Spleen (tissue), 7 donors: ENCODE measurements around the gene UGT1A9.

ENCODE experiments used
- POLR2A ChIP-seq, 3 donors: fragments of 450-650 bp; IDR thresholded peaks; one replicate each; pipeline ENCODE4 v1.5.1; 2017; ENCODE audit warnings: antibody characterized with exemption in 3 of 3, mild to moderate bottlenecking in 1 of 3
- POLR2AphosphoS5 ChIP-seq, 3 donors: sonication (generic); formaldehyde crosslinking; IDR thresholded peaks; one replicate each; pipeline ENCODE4 v1.5.1; 2017; ENCODE audit warnings: antibody characterized with exemption in 3 of 3
- TF ChIP-seq, protein P1 (sequence below), 11 experiments: fragments of 200-600 bp in 7 of 11; fragments of 450-650 bp in 4 of 11; sonication (generic) in 4 of 11; IDR thresholded peaks in 8 of 11; conservative IDR thresholded peaks in 3 of 11; 1 replicate in 7 of 11; 2 replicates in 4 of 11; pipeline versions ENCODE4 v1.4.0 to v1.8.0; 2016 to 2021; ENCODE audit warnings: antibody characterized with exemption in 11 of 11, inconsistent platforms in 4 of 11, mild to moderate bottlenecking in 1 of 11
- donor health status: DM: no; HTN: no; CAD: no; lungs with moderate emphysema.
- donor health status: DM: no; HTN: no; CAD: no.
- donor health status: DM: no; HTN: no; CAD: no.

DNA sequence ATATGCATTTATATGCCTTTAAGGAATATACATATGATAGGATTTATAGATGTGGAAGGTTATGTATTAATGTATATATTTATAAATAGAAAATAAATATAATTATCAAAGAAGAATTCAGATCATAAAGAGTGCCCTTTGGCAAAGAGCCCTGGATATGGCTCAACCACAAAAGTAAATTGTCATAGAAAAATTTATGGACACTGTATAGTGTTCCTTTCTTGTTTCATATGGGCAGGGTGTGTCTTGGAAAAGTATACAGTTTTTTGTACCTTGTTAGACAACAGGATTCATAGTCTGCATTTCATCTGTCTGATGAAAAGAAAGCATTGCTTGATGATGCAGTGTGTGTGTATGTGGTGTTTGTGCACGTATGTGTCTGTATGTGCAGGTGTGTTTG, 12.9 kb downstream of the UGT1A9 start:
- TF ChIP-seq, protein P1, sequence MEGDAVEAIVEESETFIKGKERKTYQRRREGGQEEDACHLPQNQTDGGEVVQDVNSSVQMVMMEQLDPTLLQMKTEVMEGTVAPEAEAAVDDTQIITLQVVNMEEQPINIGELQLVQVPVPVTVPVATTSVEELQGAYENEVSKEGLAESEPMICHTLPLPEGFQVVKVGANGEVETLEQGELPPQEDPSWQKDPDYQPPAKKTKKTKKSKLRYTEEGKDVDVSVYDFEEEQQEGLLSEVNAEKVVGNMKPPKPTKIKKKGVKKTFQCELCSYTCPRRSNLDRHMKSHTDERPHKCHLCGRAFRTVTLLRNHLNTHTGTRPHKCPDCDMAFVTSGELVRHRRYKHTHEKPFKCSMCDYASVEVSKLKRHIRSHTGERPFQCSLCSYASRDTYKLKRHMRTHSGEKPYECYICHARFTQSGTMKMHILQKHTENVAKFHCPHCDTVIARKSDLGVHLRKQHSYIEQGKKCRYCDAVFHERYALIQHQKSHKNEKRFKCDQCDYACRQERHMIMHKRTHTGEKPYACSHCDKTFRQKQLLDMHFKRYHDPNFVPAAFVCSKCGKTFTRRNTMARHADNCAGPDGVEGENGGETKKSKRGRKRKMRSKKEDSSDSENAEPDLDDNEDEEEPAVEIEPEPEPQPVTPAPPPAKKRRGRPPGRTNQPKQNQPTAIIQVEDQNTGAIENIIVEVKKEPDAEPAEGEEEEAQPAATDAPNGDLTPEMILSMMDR (IDR thresholded peaks at IDR 0.05 in 8 of 11, conservative IDR thresholded peaks at IDR 0.05 in 3 of 11): no peak
- TF ChIP-seq POLR2AphosphoS5 (IDR thresholded peaks at IDR 0.05): no peak
- TF ChIP-seq POLR2A (IDR thresholded peaks at IDR 0.05): no peak
